Effector memory CD8-positive, alpha-beta T cell (primary cell): Measurements from ENCODE around the gene ADAMTS7.

Experiments used
- ATAC-seq: fragments of 150-1000 bp; cut with Tn5 transposase; replicated peaks from 2 replicates; pipeline ENCODE4 v1.10.0; 2021; ENCODE audit warnings: mild to moderate bottlenecking, moderate library complexity
- DNase-seq, 3 experiments: peaks; one replicate each; pipeline ENCODE4 v3.0.0; 2021
- H3K27ac Mint-ChIP-seq, 2 donors: one replicate each; pipeline ENCODE4 v1.8.0; 2022; ENCODE audit warnings: mild to moderate bottlenecking in 2 of 2, mixed read lengths in 2 of 2, moderate library complexity in 2 of 2
- H3K27me3 Mint-ChIP-seq, 2 donors: one replicate each; pipeline ENCODE4 v1.8.0; 2022; ENCODE audit warnings: mixed read lengths in 2 of 2
- H3K36me3 Mint-ChIP-seq: one replicate; pipeline ENCODE4 v1.8.0; 2022; ENCODE audit warnings: mild to moderate bottlenecking, moderate library complexity, mixed read lengths; ENCODE audit not compliant: insufficient read depth
- H3K4me1 Mint-ChIP-seq, 2 donors: one replicate each; pipeline ENCODE4 v1.8.0; 2022; ENCODE audit warnings: low read depth in 2 of 2, mixed read lengths in 2 of 2
- H3K4me3 Mint-ChIP-seq, 2 donors: one replicate each; pipeline ENCODE4 v1.8.0; 2022; ENCODE audit warnings: mild to moderate bottlenecking in 2 of 2, mixed read lengths in 2 of 2, moderate library complexity in 2 of 2
- H3K9me3 Mint-ChIP-seq, 2 donors: one replicate each; pipeline ENCODE4 v1.8.0; 2022; ENCODE audit warnings: mixed read lengths in 2 of 2

Gene ADAMTS7

GRCh38 chr15:78718837-78719236 is 92.4 kb downstream of the ADAMTS7 start:
- Mint-ChIP-seq H3K27me3 (peaks cover 30 to 53% of the 10 kb centered on the region in 2 donors), H3K27ac (no peak overlapping the region), H3K4me3 (no peak overlapping the region), H3K4me1 (no peaks in the 10 kb centered on the region), H3K36me3 (no peaks in the 10 kb centered on the region), H3K9me3 (no peaks in the 10 kb centered on the region)
- DNase-seq (no peak), ATAC-seq (no peak)

- H3K27me3 Mint-ChIP-seq: peaks cover 30 to 56% of the 10 kb centered on the region in 2 donors
- no peak overlapping the region for H3K27ac Mint-ChIP-seq
- H3K36me3 Mint-ChIP-seq: no peaks in the 10 kb centered on the region
- no peak overlapping the region for H3K4me3 Mint-ChIP-seq
- no peaks in the 10 kb centered on the region for H3K4me1 Mint-ChIP-seq
- H3K9me3 Mint-ChIP-seq: no peaks in the 10 kb centered on the region
- DNase-seq (no peak), ATAC-seq (no peak)
Observed at GRCh38 chr15:78717956-78718656, 93.2 kb downstream of the ADAMTS7 start.

GRCh38 chr15:78716651-78717050 is 94.6 kb downstream of the ADAMTS7 start:
- ATAC-seq (no peak), DNase-seq (no peak)
- no peaks in the 10 kb centered on the region for H3K36me3 Mint-ChIP-seq
- no peak overlapping the region for H3K4me3 Mint-ChIP-seq
- no peak overlapping the region for H3K27ac Mint-ChIP-seq
- H3K4me1 Mint-ChIP-seq: no peaks in the 10 kb centered on the region
- H3K27me3 Mint-ChIP-seq: peaks cover 30 to 47% of the 10 kb centered on the region in 2 donors
- H3K9me3 Mint-ChIP-seq: no peaks in the 10 kb centered on the region

- ATAC-seq (no peak), DNase-seq (no peak)
- H3K4me3 Mint-ChIP-seq: no peak overlapping the region
- no peaks in the 10 kb centered on the region for H3K36me3 Mint-ChIP-seq
- H3K27ac Mint-ChIP-seq: no peak overlapping the region
- H3K27me3 Mint-ChIP-seq: peaks cover 30 to 47% of the 10 kb centered on the region in 2 donors
- H3K9me3 Mint-ChIP-seq: no peaks in the 10 kb centered on the region
- H3K4me1 Mint-ChIP-seq: no peaks in the 10 kb centered on the region
Observed at GRCh38 chr15:78715930-78716329, 95.3 kb downstream of the ADAMTS7 start.

GRCh38 chr15:78715434-78715833 is 95.8 kb downstream of the ADAMTS7 start:
- DNase-seq (no peak), ATAC-seq (no peak)
- H3K4me3 Mint-ChIP-seq: no peak overlapping the region
- no peaks in the 10 kb centered on the region for H3K4me1 Mint-ChIP-seq
- H3K27ac Mint-ChIP-seq: no peak overlapping the region
- H3K36me3 Mint-ChIP-seq: no peaks in the 10 kb centered on the region
- no peaks in the 10 kb centered on the region for H3K9me3 Mint-ChIP-seq
- peaks cover 30 to 47% of the 10 kb centered on the region in 2 donors for H3K27me3 Mint-ChIP-seq

- Mint-ChIP-seq H3K9me3 (no peaks in the 10 kb centered on the region), H3K27ac (no peak overlapping the region), H3K4me1 (no peaks in the 10 kb centered on the region), H3K4me3 (no peak overlapping the region), H3K27me3 (peaks cover 30 to 43% of the 10 kb centered on the region in 2 donors), H3K36me3 (no peaks in the 10 kb centered on the region)
- ATAC-seq (no peak), DNase-seq (no peak)
Observed at GRCh38 chr15:78714890-78715289, 96.4 kb downstream of the ADAMTS7 start.

GRCh38 chr15:78712797-78713515 is 98.3 kb downstream of the ADAMTS7 start:
- H3K27ac Mint-ChIP-seq: no peak overlapping the region
- no peak for DNase-seq
- ATAC-seq: no peak
- H3K27me3 Mint-ChIP-seq: peaks cover 26 to 38% of the 10 kb centered on the region in 2 donors
- no peaks in the 10 kb centered on the region for H3K36me3 Mint-ChIP-seq
- no peak overlapping the region for H3K4me3 Mint-ChIP-seq
- H3K4me1 Mint-ChIP-seq: peaks cover 2 to 3% of the 10 kb centered on the region in 2 donors
- H3K9me3 Mint-ChIP-seq: no peaks in the 10 kb centered on the region

- H3K27ac Mint-ChIP-seq: no peak overlapping the region
- no peak for DNase-seq
- H3K4me3 Mint-ChIP-seq: no peak overlapping the region
- peaks cover 2 to 3% of the 10 kb centered on the region in 2 donors for H3K4me1 Mint-ChIP-seq
- ATAC-seq: no peak
- H3K27me3 Mint-ChIP-seq: peaks cover 33 to 42% of the 10 kb centered on the region in 2 donors
- no peaks in the 10 kb centered on the region for H3K36me3 Mint-ChIP-seq
- H3K9me3 Mint-ChIP-seq: no peaks in the 10 kb centered on the region
Observed at GRCh38 chr15:78711638-78712037, 99.6 kb downstream of the ADAMTS7 start.

- peak overlapping the region in 1 of 2 donors; percentile 8 for H3K4me3 Mint-ChIP-seq
- peaks cover 36 to 57% of the 10 kb centered on the region in 2 donors for H3K27me3 Mint-ChIP-seq
- ATAC-seq (peak; percentile 94), DNase-seq (peak; percentile 53 to 65 (median 53))
- H3K36me3 Mint-ChIP-seq: no peaks in the 10 kb centered on the region
- H3K27ac Mint-ChIP-seq: no peak overlapping the region
- H3K9me3 Mint-ChIP-seq: no peaks in the 10 kb centered on the region
- H3K4me1 Mint-ChIP-seq: peaks cover 2 to 3% of the 10 kb centered on the region in 2 donors
Observed at GRCh38 chr15:78709263-78709882, 101.9 kb downstream of the ADAMTS7 start.
